HG03159 (cell line): ENCODE results near the gene BTG2.
"Not testable (repeated sequence)": the region's sequence is repeated elsewhere in the genome, so short reads cannot be mapped to it uniquely, and the experiment has no call there.

Experiments
- ATAC-seq: cut with Tn5 transposase; IDR thresholded peaks from one replicate; pipeline ENCODE4 v1.9.1; 2021; ENCODE audit warnings: mild to moderate bottlenecking, moderate library complexity; ENCODE audit not compliant: unreplicated experiment

The BTG2 gene

GRCh38 chr1:203291201-203292096 lies 13.9 kb upstream of the BTG2 start:
- ATAC-seq: no peak

GRCh38 chr1:203295796-203296195 lies 9.5 kb upstream of the BTG2 start:
- no peak for ATAC-seq

- ATAC-seq: no peak
Measured at GRCh38 chr1:203296460-203297073, 8.8 kb upstream of the BTG2 start.

GRCh38 chr1:203299169-203299568 lies 6.2 kb upstream of the BTG2 start:
- ATAC-seq: no peak

GRCh38 chr1:203299719-203300429 lies 5.4 kb upstream of the BTG2 start:
- ATAC-seq: not testable (repeated sequence)

GRCh38 chr1:203300441-203301330 lies 4.6 kb upstream of the BTG2 start:
- no peak for ATAC-seq

GRCh38 chr1:203301331-203301668 lies 4.0 kb upstream of the BTG2 start:
- no peak for ATAC-seq

GRCh38 chr1:203302456-203302855 lies 2.9 kb upstream of the BTG2 start:
- ATAC-seq: no peak

- ATAC-seq: no peak
Measured at GRCh38 chr1:203302894-203303293, 2.4 kb upstream of the BTG2 start.

GRCh38 chr1:203304391-203304918 lies 864 bp upstream of the BTG2 start:
- no peak for ATAC-seq

GRCh38 chr1:203305809-203306088 lies 430 bp downstream of the BTG2 start:
- ATAC-seq: peak; percentile 12

GRCh38 chr1:203306089-203306964 lies 1.0 kb downstream of the BTG2 start:
- no peak for ATAC-seq

GRCh38 chr1:203306965-203307541 lies 1.7 kb downstream of the BTG2 start:
- ATAC-seq: no peak

- ATAC-seq: no peak
Measured at GRCh38 chr1:203307641-203308126, 2.4 kb downstream of the BTG2 start.

GRCh38 chr1:203308328-203308922 lies 3.1 kb downstream of the BTG2 start:
- ATAC-seq: no peak

GRCh38 chr1:203308923-203309331 lies 3.6 kb downstream of the BTG2 start:
- ATAC-seq: no peak

- ATAC-seq: no peak
Measured at GRCh38 chr1:203311368-203312301, 6.3 kb downstream of the BTG2 start.
